ENCODE results near the gene CDC37L1. TPM values are rescaled to one million over a fixed set of nuclear protein-coding genes. Genes with fewer than 3 reads are reported as not detected.
"Not testable (repeated sequence)": the region's sequence is repeated elsewhere in the genome, so short reads cannot be mapped to it uniquely, and the experiment has no call there.

CDC37L1 gene
- total RNA-seq, 4 donors from 2014 or later: 61.4 to 101 (median 84.7) TPM

DNA sequence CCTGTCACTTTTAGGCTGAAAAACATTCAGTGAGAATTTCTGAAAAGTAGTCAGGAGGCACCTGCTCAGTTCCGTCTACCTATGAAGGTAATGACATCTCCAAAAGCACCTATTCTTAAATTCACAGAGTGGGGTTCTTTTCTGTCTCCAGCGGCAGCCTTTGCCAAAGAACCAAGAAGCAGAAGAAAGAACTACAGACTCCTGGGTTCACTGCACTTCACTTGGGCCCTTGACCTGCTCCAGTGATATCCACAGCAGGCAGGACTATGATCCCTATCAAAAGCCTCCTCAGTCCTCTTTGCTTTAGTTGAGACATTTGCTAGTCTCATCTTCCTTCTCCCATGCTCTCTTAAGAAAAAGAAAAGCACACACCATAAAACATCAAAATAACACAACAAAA is 37.0 kb upstream of the CDC37L1 start:
- ATAC-seq: no peak
- no peaks in the 10 kb centered on the region for H3K9me3 ChIP-seq
- H3K4me3 ChIP-seq: no peak overlapping the region
- H3K4me1 ChIP-seq: no peaks in the 10 kb centered on the region
- no peak for TF ChIP-seq POLR2A (IDR thresholded peaks at IDR 0.05)
- H3K27me3 ChIP-seq: no peaks in the 10 kb centered on the region
- H3K27ac ChIP-seq: no peak overlapping the region
- 88 to 90% methylated on average over 1 to 2 of the region's 2 CpGs for WGBS, 2 donors (ENCODE audit: low coverage in 1 of 2)
- no peaks in the 10 kb centered on the region for H3K36me3 ChIP-seq

GRCh38 chr9:4654084-4654483 is 25.3 kb upstream of the CDC37L1 start:
- no peak for ATAC-seq
- no peaks in the 10 kb centered on the region for H3K27me3 ChIP-seq
- H3K36me3 ChIP-seq: no peaks in the 10 kb centered on the region
- H3K4me1 ChIP-seq: no peaks in the 10 kb centered on the region
- no peak overlapping the region for H3K4me3 ChIP-seq
- TF ChIP-seq POLR2AphosphoS5 (IDR thresholded peaks at IDR 0.05) (no peak), CTCF (IDR thresholded peaks at IDR 0.05) (no peak), POLR2A (IDR thresholded peaks at IDR 0.05) (no peak), EP300 (IDR thresholded peaks at IDR 0.05) (no peak)
- H3K9me3 ChIP-seq: no peaks in the 10 kb centered on the region
- WGBS, 2 donors (ENCODE audit: low coverage in 1 of 2): 80 to 85% methylated on average over 5 to 7 of the region's 9 CpGs
- no peak overlapping the region for H3K27ac ChIP-seq

DNA sequence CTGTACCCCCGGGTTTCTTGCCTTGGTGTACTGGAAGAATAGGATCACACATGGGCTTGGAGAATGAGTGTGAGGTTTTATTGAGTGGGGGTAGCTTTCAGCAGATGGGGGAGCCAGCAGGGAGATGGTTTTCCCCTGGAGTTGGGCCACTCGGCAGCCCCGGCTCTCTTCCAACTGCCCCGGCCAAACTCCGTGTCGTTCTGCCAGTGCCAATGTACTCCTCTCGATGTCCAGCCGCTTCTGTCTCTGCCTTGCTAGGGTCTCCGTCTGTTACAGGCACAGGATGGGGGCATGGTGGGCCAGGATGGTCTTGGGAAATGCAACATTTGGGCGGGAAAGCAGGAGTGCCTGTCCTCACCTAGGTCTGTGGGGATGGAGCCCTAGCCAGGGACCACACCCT is 24.8 kb upstream of the CDC37L1 start:
- TF ChIP-seq POLR2A (IDR thresholded peaks at IDR 0.05): no peak
- H3K36me3 ChIP-seq: no peaks in the 10 kb centered on the region
- no peak overlapping the region for H3K27ac ChIP-seq
- H3K9me3 ChIP-seq: no peaks in the 10 kb centered on the region
- H3K4me1 ChIP-seq: no peaks in the 10 kb centered on the region
- H3K4me3 ChIP-seq: no peak overlapping the region
- 100% methylated on average over 1 of the region's 10 CpGs; no CpG with 5 or more reads in 1 of the 2 donors for WGBS, 2 donors (ENCODE audit: low coverage in 1 of 2)
- no peaks in the 10 kb centered on the region for H3K27me3 ChIP-seq
- ATAC-seq: no peak

- 69 to 95% methylated on average over 2 to 3 of the region's 3 CpGs for WGBS, 2 donors (ENCODE audit: low coverage in 1 of 2)
- H3K4me3 ChIP-seq, ATAC-seq, H3K27ac ChIP-seq, H3K27me3 ChIP-seq, H3K9me3 ChIP-seq, H3K4me1 ChIP-seq, H3K36me3 ChIP-seq: not testable (repeated sequence)
These were observed 23.2 kb upstream of the CDC37L1 start for GRCh38 chr9:4656196-4656595.

DNA sequence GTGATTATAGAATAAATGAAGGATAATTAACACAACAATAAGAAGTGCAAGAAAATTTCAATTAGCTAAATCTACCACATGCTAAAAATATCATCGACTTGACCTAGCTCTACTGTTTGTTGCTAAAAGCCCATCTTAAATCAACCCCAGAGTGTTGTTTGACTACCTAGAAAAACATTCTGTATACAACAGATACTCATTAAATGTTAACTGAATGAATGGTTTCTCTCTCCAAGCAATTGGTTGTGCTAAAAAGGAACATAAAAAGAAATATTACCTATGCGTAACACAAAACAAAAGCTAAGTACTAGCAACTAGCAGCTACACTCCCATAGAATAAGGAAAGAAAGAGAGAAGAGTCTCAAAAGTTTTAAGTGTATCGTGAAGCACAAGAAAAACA is 22.7 kb upstream of the CDC37L1 start:
- no peak for TF ChIP-seq POLR2A (IDR thresholded peaks at IDR 0.05)
- no peak for TF ChIP-seq EP300 (IDR thresholded peaks at IDR 0.05)
- no peak for TF ChIP-seq CTCF (IDR thresholded peaks at IDR 0.05)
- no peak for TF ChIP-seq POLR2AphosphoS5 (IDR thresholded peaks at IDR 0.05)
- Histone ChIP-seq H3K27me3 (no peaks in the 10 kb centered on the region), H3K9me3 (no peaks in the 10 kb centered on the region), H3K36me3 (no peaks in the 10 kb centered on the region), H3K4me3 (no peak overlapping the region), H3K27ac (no peak overlapping the region), H3K4me1 (peaks cover 0 to 4% (median 2%) of the 10 kb centered on the region in 3 donors)
- ATAC-seq: no peak
- WGBS, 2 donors (ENCODE audit: low coverage in 1 of 2): 65 to 69% methylated on average over 2 to 3 of the region's 3 CpGs

- ATAC-seq: no peak
- H3K4me1 ChIP-seq: peaks cover 0 to 12% (median 5%) of the 10 kb centered on the region in 3 donors
- no peaks in the 10 kb centered on the region for H3K9me3 ChIP-seq
- TF ChIP-seq CTCF (IDR thresholded peaks at IDR 0.05): no peak
- no peak for TF ChIP-seq POLR2A (IDR thresholded peaks at IDR 0.05)
- TF ChIP-seq EP300 (IDR thresholded peaks at IDR 0.05): no peak
- TF ChIP-seq POLR2AphosphoS5 (IDR thresholded peaks at IDR 0.05): no peak
- H3K27ac ChIP-seq: no peak overlapping the region
- no peaks in the 10 kb centered on the region for H3K36me3 ChIP-seq
- H3K4me3 ChIP-seq: no peak overlapping the region
- no peaks in the 10 kb centered on the region for H3K27me3 ChIP-seq
- 69 to 92% methylated on average over 4 of the region's 4 CpGs for WGBS, 2 donors (ENCODE audit: low coverage in 1 of 2)
These were observed 21.8 kb upstream of the CDC37L1 start for GRCh38 chr9:4657426-4658159.

- H3K9me3 ChIP-seq, H3K27ac ChIP-seq, H3K4me3 ChIP-seq, ATAC-seq, H3K36me3 ChIP-seq, H3K27me3 ChIP-seq: not testable (repeated sequence)
- WGBS, 2 donors (ENCODE audit: low coverage in 1 of 2): 86% methylated on average over 4 of the region's 5 CpGs; no CpG with 5 or more reads in 1 of the 2 donors
- peaks cover 0 to 43% (median 13%) of the 10 kb centered on the region in 3 donors for H3K4me1 ChIP-seq
These were observed 18.7 kb upstream of the CDC37L1 start for GRCh38 chr9:4660665-4661064.

Data from gastroesophageal sphincter (tissue), 4 donors.